ENCODE results near the gene CDC23. TPM values are rescaled to one million over a fixed set of nuclear protein-coding genes. Genes with fewer than 3 reads are reported as not detected.

Gene CDC23
- total and polyA plus RNA-seq, 2 of the 8 experiments (the other 6 are each of a cell fraction or from before 2014, with no cell fraction given): 32.6 to 45.7 TPM

DNA sequence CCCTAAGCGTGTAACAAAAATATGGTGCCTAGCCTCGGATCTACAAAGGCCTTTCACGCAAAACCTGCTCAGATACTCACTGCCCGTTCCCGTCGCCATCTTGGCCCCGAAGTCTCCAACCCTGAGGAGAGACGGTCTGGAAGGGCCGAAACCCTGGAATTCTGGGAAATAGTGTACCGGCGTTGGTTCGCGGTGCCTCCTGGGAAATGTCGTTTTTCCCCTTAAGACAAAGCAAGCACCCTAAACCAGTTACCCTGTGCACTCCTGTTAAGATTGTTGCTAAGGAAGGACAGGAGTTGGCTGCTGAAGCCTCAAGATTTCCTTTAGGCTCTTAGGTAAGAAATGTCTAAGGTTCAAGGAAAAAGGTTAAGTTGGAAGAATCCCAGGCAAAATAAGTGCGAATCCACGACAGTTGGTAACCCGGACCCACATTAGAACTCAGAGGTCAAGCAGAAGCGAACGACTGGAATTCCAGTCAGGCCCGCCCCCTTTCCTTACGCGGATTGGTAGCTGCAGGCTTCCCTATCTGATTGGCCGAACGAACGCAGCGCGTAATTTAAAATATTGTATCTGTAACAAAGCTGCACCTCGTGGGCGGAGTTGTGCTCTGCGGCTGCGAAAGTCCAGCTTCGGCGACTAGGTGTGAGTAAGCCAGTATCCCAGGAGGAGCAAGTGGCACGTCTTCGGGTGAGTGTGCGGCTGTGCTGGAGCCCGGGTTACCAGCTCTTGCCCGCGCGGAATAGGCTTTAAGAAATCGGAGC is 34.4 kb downstream of the CDC23 start, which contains the start of the genes BRD8 and KIF20A (continued):
- TF ChIP-seq CEBPB (IDR thresholded peaks at IDR 0.05; ENCODE audit: low read depth, low read length) (no peak), YY1 (IDR thresholded peaks at IDR 0.05; ENCODE audit: low read depth, low read length) (peak; percentile 97), SIN3A (conservative IDR thresholded peaks at IDR 0.05 in 1 of 2, IDR thresholded peaks at IDR 0.05 in 1 of 2; ENCODE audit: low read depth in 1 of 2, low read length in 2 of 2) (peak; percentile 90 to 93), ASH2L (IDR thresholded peaks at IDR 0.05; ENCODE audit: low read length) (peak; percentile 30), GTF2F1 (IDR thresholded peaks at IDR 0.05; ENCODE audit: borderline replicate concordance, low read depth, low read length) (no peak), CHD1 (IDR thresholded peaks at IDR 0.05; ENCODE audit: low read depth, low read length) (no peak), RNF2 (IDR thresholded peaks at IDR 0.05; ENCODE audit: borderline replicate concordance, low read depth, low read length, missing control alignments, poor library complexity, severe bottlenecking) (no peak), SP2 (IDR thresholded peaks at IDR 0.05; ENCODE audit: low read length) (no peak), RBBP5 (IDR thresholded peaks at IDR 0.05; ENCODE audit: borderline replicate concordance, low read depth, low read length) (0 out of 2 replicates have a peak, but pooled peaks have one; percentile 41), TAF7 (optimal IDR thresholded peaks at IDR 0.05; ENCODE audit: borderline replicate concordance, low read depth, low read length) (peak; percentile 90), BACH1 (IDR thresholded peaks at IDR 0.05; ENCODE audit: low read length) (no peak)
